Measurements from ENCODE around the gene FAM131B. TPM values are rescaled to one million over a fixed set of nuclear protein-coding genes. Genes with fewer than 3 reads are reported as not detected.
A peak's percentile ranks its signal among the peaks of the same experiment; 100 is the strongest.

FAM131B gene
- total RNA-seq, 1 donor from 2014 or later, result 0.19 TPM

DNA sequence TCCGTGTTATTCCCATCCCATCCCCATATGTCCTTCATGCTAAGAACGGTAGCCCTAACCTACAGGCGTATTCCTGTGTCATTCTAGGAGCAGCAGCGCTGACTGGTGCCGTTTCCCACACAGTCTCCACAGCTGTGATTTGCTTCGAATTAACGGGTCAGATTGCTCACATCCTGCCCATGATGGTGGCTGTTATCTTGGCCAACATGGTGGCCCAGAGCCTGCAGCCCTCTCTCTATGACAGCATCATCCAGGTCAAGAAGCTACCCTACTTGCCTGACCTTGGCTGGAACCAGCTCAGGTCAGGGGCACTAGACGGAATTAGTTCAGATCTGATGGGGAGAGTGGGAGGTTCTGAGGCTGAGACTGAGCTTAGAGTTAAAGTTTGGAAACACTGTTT lies 20.7 kb downstream of the FAM131B start:
- intact Hi-C loops (cut with DNase I), result no loop called here
- no peak for DNase-seq (ENCODE audit: low spot score)

DNA sequence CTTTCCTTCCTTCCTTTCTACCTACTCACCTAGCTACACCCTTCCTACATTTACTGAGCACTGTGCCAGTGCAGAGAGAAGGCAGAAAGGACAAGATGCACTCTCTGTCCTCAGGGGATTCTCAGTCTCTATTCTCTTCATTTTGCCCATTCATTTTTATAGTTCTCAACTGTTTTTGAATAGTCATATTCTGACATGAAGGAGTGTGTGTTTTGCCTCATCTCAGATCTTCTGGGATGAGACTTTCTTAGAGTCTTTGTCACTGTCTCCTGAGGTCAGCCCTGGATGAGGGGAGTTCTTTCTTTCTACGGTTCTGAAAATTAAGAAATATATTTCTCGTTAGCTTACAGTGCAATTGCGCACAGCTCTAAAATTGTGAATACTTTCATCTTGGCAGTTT lies 25.3 kb downstream of the FAM131B start:
- intact Hi-C loops (cut with DNase I), result no loop called here
- no peak for DNase-seq (ENCODE audit: low spot score)

DNA sequence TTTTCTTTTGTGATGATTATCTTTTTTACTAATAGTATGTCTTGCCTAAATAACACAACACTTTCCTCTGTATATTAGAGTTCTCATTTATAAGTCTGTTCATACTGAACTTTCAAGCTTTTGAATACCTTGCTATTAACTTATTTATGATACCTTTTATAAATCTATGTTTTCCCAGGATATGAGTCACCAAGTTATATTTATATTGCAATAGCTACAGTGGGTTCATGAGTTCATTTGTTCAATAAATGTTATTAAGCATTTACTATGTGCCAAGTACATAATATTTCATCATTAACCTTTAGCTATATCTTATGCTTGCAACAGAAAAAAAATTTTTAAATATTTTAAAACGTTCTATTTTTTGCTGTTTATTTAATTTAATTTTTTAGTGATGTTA lies 28.3 kb downstream of the FAM131B start:
- no peak for DNase-seq (ENCODE audit: low spot score)
- intact Hi-C loops (cut with DNase I), result no loop called here

DNA sequence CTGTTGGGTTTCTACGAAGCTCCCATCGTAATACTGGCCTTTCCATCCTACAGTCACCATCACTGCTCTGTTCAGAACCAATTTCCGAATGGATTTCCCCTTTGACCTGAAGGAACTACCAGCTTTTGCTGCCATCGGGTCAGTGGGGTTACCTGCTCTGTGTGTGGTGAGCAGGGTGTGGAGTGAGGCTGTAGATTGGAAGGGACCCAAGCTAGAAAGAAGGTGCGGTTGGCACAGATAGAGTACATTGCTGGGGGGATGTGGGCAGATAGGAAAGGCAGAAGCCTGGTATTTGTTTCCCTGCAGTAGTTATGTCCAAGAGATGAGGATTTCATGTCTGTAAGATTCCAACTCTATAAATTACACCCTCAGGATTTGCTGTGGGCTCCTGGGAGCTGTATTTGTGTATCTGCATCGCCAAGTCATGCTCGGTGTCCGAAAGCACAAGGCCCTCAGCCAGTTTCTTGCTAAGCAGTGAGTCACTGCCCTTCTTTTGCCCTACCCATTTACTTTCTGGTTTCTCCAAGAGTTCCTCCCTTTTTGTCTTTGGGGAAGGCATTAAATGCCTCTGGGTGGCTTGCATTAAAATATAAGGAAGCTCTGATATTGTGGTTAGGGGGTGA lies 31.2 kb downstream of the FAM131B start:
- intact Hi-C loops (cut with DNase I), result no loop called here
- DNase-seq (ENCODE audit: low spot score), result no peak

DNA sequence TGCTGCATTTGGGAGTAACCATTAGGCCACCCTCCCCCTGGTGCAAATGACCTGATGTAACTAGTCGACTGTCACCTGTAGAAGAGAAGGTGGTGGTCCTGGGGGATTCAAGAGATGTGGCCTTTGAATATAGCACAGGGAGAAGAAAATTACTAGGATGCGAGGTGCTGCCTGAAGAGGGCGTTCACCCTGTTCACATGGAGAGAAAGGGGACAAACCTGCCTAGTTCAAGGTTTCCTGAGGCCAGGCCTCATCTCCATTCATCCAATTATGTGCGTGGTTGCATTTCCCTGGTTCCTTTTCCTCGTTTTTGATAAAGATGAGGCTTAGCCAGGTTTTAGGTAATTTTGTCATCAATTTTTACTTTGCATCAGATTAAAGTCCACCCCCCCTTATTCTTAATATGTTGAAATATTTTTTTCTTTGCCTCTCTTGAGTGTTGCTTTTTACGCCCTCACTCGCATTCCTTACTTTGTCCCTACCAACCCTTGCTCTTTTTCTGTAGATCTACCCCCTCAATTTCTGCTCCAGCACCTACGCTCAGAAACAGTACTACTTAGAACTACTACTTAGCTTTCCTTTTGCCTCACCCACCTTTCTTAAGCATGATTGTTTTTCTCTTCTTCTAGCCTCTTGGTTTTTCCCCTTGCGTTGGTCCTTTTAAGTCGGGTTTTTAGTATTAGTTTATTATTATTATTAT lies 32.9 kb downstream of the FAM131B start:
- DNase-seq (ENCODE audit: low spot score), result no peak
- intact Hi-C loops (cut with DNase I), result no loop called here

DNA sequence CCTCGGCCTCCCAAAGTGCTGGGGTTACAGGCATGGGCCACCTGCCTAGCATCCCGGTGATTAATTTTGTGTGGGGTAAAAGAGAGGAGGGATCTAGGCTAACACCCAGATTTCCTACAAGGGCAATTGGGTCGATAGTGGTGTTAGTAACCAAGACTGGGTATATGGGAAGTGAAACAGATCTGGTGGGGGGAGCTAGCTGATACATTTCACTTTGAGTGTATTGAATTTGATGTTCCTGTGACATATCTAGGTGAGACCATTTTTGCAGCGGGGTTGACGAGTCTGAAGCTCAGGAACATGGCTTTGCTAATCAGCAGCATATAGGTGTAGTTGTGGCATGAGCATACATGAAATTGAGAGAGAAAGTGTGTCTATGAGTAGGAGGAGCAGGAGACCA lies 34.6 kb downstream of the FAM131B start:
- DNase-seq (ENCODE audit: low spot score), result no peak
- intact Hi-C loops (cut with DNase I), result no loop called here

DNA sequence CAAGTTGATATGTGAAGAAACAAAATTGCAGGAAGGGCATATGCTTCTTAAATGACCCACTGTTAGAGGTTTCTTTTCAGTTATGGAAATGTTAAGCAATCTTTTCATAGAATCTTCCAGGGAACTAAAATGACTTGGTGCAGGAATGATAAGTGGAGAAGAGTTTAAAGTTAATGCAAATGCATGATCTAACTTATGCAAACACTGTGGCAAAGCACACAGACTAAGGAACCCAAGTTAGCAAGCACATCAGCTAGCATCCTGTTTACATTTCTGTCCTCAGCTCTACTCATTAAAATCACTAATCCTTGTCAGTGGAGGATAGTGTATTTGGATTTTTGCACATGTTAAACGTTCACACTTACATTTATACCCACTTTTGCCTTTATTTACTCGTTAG lies 37.3 kb downstream of the FAM131B start:
- intact Hi-C loops (cut with DNase I), result no loop called here

DNA sequence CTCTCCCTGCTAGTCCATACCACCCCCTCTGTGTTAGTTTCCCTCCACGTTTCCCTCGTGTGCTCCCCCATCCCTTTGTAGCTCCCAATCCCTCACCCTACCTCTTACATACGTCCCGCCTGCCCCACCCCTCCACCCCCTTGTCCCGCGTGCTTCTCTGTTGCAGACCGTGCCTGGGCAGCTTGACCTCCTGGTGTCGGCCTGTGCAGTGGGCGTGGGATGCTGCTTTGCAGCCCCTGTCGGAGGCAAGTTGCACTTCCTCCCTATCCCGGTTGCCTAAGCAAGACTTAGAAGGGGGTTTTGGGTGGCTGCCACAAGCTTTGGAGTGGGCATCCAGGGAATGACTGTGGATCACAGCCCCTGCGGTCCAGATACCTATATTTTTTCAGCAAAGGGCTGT lies 38.9 kb downstream of the FAM131B start:
- no peak for DNase-seq (ENCODE audit: low spot score)
- intact Hi-C loops (cut with DNase I), result no loop called here

More for the DNA sequence above, 37.3 kb downstream of the FAM131B start:
- no peak for DNase-seq (ENCODE audit: low spot score)

DNA sequence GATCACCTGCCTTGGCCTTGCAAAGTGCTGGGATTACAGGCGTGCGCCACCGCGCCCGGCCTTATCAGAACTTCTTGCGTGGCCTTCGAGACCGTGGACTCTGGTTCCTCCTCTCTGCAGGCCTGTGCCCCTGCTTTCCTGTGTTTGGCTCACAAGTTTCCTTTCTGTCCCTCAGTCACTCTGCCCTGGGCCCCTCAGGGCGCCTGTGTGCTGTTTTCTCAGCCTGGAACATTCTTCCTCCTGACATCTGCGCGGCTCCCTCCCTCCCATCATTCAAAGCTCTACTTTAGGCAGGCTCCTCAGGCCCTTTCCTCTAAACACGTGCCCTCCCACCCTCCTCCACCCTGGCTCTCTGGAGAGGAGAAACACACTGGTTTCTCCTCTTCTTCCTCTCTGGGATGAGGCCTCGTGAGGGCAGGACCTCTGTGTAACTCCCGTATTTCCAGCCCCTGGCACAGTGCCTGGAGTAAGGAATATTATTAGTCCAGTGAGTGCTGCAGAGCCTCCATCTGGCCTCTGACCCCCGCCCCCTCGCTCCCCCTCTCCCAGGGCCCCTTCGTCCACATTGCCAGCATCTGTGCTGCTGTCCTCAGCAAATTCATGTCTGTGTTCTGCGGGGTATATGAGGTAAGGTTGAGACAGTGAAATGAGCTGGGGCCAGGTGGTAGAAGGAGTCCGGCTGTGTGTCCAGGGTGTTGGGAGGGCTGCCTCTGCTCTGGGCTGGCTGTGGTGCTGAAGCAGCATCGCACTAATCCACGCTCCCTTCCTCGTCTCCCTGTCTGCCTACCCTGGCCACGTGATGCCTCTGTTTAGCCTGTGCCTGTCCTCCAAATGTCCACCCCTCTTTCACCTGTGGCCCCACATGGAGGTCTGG lies 39.5 kb downstream of the FAM131B start:
- no peak for DNase-seq (ENCODE audit: low spot score)
- intact Hi-C loops (cut with DNase I), result no loop called here

DNA sequence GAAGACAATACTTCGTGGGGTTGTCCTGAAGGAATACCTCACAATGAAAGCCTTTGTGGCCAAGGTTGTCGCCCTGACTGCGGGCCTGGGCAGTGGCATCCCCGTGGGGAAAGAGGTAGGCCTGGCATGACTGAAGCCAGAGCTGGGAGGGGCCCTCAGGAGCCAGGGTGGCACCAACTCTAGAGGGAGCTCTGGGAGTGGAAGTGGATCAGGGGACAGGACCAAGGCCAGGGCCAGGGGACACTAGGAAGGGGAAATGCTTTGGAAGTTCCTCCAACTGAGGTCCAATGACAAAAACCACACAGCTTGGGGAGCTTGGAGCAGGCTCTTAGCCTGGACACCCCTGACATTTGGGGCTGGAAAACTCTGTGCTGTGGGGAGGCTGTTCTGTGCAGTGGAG lies 40.8 kb downstream of the FAM131B start:
- intact Hi-C loops (cut with DNase I), result no loop called here
- no peak for DNase-seq (ENCODE audit: low spot score)

DNA sequence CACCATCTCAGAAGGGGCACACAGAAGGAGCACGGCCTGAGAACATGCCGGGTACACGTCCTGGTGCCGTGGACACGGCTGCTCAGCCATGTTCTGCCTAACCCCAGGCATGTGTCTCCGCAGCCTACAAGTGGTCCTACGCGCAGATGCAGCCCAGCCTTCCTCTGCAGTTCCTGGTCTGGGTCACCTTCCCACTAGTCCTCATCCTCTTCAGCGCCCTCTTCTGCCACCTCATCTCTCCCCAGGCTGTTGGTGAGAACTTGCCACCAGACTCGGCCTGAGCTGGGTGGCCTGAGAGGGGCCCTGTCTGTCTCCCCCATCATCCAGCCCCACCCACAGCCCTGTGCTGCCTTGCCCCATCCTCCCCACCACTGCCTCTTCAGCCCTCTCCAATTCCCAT lies 41.3 kb downstream of the FAM131B start:
- no peak for DNase-seq (ENCODE audit: low spot score)
- intact Hi-C loops (cut with DNase I), result no loop called here

DNA sequence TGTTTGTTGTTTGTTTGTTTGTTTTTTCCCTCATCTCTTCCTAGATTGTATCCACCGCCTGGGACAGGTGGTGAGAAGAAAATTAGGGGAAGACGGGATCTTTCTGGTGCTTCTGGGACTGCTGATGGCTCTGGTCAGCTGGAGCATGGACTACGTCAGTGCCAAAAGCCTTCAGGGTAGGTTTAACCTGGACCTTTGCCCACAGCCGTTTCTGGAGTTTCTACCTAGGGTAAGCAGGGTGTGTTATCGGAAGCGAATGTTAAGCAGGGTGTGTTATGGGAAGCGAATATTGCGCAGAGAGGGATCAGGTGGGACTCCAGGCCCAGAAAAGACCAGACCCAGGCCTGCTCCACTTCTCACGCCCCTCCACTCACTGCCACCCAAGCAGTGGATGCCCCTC lies 41.9 kb downstream of the FAM131B start:
- intact Hi-C loops (cut with DNase I), result no loop called here
- no peak for DNase-seq (ENCODE audit: low spot score)

DNA sequence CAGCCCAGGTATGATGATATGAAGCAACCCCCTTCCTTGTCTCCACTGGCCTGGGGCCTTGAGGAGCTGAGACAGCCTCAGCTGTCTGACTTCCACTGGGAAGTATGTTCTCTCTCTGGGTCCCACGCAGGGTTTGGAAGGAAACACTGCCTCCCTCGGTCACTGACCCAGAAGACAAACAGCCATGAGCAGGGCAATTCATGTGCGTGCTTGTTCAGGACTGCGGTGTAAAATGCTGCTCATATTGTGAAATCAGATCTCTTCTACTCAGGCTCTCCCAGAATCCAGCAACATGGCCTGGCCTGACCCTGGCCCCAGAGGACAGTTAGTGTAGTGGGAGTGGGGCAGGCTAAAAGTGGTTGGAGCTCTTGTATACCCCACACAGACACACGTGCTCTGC lies 43.9 kb downstream of the FAM131B start:
- DNase-seq (ENCODE audit: low spot score), result no peak
- intact Hi-C loops (cut with DNase I), result no loop called here

DNA sequence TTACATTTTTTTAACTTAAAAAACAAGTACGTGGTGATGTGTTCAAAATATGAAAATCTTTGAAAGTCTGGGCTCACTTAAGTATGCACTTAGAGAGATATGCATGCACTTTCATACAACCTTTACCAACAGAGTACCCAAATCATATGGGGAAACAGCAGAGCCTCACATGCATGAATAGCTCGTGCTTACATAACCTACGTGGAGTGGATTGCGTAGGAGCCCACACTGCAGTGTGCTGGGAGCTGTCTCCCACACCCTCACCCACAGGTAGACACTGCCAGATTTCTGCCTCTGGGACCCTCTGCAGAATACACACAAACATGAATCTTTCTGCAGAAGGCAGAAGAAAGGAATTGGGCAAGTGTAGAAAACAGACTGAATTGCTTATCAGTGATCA lies 46.0 kb downstream of the FAM131B start:
- intact Hi-C loops (cut with DNase I), result no loop called here
- DNase-seq (ENCODE audit: low spot score), result no peak

DNA sequence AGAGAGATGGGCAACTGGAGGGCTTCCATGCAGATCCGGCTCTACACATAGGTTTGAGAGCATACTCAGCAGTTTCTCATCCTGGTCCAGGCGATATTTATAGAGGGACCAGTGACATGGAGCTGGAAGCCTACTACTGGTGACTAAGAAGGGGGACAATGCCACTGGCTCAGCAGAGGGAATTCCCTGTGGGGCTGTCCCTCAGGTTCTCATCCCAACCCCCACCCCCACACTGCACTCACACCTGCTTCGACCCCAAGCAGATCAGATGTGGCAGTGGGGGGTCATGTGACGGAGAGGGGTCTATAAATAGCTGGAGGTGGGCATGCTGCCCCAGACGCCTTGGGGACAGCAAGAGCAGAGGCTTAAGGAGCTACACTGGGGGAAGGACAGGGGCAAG lies 46.7 kb downstream of the FAM131B start, which contains the start of gene CLCN1:
Gene CLCN1, plus strand, starts transcription at position 336 of the 400 bp plus-strand sequence. CDS start 102 bp downstream, outside the sequence.
- DNase-seq (ENCODE audit: low spot score), result no peak
- intact Hi-C loops (cut with DNase I), result no loop called here

DNA sequence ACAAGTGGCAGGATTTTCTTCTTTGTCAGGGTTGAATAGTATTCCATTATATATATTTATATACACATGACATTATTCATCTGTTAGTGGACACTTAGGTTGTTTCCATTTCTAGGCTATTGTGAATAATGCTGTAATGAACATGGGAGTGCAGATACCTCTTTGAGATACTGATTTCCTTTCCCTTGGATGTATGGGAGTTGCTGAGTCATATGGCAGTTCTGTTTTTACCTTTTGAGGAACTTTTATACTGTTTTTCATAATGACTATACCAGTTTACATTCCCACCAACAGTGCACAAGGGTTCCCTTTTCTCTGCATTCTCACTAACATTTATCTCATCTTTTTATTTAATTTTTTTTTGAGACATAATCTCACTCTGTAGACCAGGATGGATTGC lies 48.4 kb downstream of the FAM131B start:
- no peak for DNase-seq (ENCODE audit: low spot score)
- intact Hi-C loops (cut with DNase I), result no loop called here

DNA sequence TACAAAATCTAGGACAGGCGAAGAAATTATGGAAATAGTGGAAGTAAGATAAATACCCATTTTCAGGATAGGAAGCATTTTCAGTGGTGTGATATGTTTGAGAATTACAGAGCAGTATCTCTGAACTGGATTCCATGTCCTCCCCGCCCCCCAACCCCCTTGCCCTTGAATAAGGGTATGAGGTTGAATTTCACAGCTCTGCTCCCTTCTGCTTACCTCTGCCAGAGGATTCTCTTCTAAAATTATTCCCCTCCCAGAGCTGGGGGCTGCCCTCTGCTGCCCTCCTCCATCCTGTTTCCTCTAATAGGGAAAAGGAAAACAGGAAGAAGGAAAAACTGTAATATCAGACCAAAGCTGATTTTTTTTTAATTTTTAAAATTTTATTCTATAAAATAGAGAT lies 53.9 kb downstream of the FAM131B start:
- no peak for DNase-seq (ENCODE audit: low spot score)
- intact Hi-C loops (cut with DNase I), result loop anchor here (5.0 kb wide), 1 partner anchor 109 kb away; no protein-coding TSS in a partner anchor

DNA sequence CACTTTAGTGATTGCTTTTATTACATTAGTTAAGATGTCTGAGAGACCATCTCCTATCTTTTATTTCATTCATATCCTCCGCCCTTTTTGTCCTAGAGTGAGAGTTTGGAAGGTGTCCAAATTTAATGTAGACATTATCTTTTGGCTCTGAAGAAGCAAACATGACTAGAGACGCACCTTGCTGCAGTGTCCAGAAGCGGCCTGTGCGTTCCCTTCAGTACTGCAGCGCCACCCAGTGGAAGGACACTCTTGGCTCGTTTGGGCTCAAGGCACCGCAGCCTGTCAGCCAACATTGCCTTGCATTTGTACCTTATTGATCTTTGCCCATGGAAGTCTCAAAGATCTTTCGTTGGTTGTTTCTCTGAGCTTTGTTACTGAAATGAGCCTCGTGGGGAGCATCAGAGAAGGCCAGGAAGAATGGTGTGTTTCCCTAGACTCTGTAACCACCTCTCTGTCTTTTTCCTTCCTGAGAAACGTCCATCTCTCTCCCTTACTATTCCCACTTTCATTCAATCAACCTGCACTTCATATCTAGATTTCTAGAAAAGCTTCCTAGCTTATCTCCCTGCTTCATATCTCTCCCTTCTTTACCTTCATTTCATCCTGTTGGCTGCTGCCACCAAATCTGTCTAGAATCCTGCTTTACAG lies 57.0 kb downstream of the FAM131B start:
- DNase-seq (ENCODE audit: low spot score), result peak; percentile 86
- intact Hi-C loops (cut with DNase I), result loop anchor here (1.0 to 5.0 kb wide), 2 partner anchors 65 to 112 kb away; no protein-coding TSS in a partner anchor

DNA sequence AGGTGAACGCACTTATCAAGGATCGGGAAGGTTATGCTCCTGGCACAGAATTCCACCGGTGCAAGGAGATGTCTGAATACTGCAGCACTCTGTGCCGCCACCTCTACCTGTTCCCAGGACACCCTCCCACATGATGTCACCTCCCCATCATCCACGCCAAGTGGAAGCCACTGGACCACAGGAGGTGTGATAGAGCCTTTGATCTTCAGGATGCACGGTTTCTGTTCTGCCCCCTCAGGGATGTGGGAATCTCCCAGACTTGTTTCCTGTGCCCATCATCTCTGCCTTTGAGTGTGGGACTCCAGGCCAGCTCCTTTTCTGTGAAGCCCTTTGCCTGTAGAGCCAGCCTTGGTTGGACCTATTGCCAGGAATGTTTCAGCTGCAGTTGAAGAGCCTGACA lies 57.6 kb downstream of the FAM131B start:
- intact Hi-C loops (cut with DNase I), result loop anchor here (1.0 to 5.0 kb wide), 3 partner anchors 43 to 112 kb away; partner anchors contain the start of gene GSTK1
- DNase-seq (ENCODE audit: low spot score), result no peak

DNA sequence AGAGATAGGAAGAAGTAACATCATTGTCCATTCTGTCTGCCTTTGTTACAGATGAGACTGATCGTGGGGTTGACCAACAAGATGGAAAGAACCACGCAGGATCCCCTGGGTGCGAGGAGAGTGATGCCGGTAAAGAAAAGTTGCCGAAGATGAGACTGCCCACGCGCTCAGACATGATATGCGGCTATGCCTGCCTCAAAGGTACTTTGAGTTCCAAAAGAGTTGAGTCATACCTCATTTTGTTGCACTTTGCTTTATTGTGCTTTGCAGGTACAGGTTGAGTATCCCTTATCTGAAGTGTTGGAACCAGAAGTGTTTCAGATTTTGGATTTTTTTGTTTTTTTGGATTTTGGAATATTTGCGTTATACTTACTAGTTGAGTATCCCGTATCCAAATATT lies 58.8 kb downstream of the FAM131B start:
- intact Hi-C loops (cut with DNase I), result loop anchor here (5.0 kb wide), 1 partner anchor 41 kb away; the partner anchor contains the start of gene GSTK1
- no peak for DNase-seq (ENCODE audit: low spot score)

Measured in cardiac septum (tissue), 1 donor.